GM19025 (cell line): ENCODE data around the gene FCGR3B.
"Not testable (repeated sequence)": the region's sequence is repeated elsewhere in the genome, so short reads cannot be mapped to it uniquely, and the experiment has no call there.

Experiments used
- ATAC-seq: cut with Tn5 transposase; IDR thresholded peaks from one replicate; pipeline ENCODE4 v1.9.1; 2021; ENCODE audit warnings: mild to moderate bottlenecking, low read depth, moderate library complexity; ENCODE audit not compliant: unreplicated experiment

The FCGR3B gene

DNA sequence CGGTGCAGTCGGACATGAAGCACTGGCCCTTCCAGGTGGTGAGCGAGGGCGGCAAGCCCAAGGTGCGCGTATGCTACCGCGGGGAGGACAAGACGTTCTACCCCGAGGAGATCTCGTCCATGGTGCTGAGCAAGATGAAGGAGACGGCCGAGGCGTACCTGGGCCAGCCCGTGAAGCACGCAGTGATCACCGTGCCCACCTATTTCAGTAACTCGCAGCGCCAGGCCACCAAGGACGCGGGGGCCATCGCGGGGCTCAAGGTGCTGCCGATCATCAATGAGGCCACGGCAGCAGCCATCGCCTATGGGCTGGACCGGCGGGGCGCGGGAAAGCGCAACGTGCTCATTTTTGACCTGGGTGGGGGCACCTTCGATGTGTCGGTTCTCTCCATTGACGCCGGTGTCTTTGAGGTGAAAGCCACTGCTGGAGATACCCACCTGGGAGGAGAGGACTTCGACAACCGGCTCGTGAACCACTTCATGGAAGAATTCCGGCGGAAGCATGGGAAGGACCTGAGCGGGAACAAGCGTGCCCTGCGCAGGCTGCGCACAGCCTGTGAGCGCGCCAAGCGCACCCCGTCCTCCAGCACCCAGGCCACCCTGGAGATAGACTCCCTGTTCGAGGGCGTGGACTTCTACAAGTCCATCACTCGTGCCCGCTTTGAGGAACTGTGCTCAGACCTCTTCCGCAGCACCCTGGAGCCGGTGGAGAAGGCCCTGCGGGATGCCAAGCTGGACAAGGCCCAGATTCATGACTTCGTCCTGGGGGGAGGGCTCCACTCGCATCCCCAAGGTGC, 24.2 kb downstream of the FCGR3B start:
- not testable (repeated sequence) for ATAC-seq

DNA sequence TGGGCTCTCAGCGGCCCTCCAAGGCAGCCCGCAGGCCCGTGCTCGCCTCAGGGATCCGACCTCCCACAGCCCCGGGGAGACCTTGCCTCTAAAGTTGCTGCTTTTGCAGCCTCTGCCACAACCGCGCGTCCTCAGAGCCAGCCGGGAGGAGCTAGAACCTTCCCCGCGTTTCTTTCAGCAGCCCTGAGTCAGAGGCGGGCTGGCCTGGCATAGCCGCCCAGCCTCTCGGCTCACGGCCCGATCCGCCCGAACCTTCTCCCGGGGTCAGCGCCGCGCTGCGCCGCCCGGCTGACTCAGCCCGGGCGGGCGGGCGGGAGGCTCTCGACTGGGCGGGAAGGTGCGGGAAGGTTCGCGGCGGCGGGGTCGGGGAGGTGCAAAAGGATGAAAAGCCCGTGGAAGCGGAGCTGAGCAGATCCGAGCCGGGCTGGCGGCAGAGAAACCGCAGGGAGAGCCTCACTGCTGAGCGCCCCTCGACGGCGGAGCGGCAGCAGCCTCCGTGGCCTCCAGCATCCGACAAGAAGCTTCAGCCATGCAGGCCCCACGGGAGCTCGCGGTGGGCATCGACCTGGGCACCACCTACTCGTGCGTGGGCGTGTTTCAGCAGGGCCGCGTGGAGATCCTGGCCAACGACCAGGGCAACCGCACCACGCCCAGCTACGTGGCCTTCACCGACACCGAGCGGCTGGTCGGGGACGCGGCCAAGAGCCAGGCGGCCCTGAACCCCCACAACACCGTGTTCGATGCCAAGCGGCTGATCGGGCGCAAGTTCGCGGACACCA, 25.0 kb downstream of the FCGR3B start:
- not testable (repeated sequence) for ATAC-seq

DNA sequence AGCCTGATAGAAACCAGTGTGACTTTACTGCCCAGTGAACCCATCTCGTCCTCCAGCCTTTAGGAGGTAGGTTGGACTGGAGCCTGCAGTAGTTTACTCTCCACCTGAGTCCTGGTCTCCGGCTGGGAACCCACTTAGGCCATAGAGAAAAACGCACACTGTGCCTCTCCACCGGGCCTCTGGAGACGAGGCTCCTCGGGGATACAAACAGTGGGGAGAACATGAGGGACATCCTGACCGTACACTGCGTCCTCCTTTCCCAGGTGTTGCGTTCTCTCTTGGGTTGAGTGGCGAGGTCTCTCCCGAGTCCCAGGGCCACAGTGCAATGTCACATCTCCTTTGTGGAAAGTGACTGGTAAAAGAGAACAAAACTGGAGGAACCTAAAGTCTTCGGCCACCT, 26.0 kb downstream of the FCGR3B start:
- not testable (repeated sequence) for ATAC-seq

DNA sequence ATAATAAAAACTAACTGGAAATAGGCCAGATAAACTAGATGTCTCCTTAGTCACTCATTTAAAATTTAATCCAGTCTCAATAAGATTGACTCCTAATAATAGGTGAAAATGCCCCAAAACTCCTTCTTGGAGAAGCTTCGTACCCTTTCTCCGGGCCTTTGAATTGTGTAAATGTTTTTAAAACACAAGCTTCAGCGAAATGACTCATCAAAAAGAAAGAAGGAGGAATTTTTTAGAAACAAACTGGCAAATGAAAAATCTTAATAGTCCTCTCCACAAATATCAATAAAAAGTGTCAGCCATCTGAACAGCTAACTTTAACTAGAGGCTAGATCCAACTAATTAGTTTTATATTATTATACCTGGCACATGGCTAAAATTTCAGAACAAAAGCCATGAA, 33.9 kb downstream of the FCGR3B start:
- not testable (repeated sequence) for ATAC-seq

DNA sequence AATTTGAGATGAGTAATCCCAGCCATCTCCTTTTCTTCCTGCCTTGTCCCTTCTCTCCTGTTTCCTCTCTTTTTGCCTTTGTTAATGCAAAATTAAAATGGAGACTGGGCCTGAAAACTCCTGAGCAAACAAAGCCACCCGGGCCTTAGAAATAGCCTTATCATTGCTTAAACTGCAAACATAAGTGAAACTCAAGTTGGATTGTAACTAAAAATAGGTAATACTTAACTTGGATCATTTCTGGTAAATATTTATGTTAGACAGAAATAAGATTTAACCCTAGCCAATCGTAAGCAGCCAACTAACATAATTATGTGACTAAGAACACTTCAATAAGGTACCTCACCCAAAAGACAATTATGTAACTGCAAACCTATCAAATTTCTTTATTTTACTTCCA, 35.4 kb downstream of the FCGR3B start:
- ATAC-seq: not testable (repeated sequence)

DNA sequence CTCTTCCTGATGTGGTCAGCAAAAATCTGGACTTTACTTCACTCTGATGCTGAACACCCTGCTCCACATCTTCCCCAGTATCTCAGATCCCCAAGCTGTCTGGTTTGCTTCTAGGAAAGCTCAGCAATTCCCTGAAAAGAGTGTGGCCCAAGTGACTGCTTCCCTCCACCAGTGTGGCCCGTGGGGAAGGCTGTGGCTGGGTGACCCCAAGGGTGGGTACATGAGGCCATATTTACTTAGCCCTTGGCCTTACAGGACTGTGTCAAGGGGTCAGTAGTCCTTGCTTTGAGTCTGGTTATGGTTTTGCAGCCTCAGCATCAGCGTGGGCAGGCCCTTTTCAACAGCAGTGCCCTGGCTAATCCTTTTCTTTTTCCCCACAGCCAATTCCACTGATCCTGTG, 35.8 kb downstream of the FCGR3B start:
- not testable (repeated sequence) for ATAC-seq

DNA sequence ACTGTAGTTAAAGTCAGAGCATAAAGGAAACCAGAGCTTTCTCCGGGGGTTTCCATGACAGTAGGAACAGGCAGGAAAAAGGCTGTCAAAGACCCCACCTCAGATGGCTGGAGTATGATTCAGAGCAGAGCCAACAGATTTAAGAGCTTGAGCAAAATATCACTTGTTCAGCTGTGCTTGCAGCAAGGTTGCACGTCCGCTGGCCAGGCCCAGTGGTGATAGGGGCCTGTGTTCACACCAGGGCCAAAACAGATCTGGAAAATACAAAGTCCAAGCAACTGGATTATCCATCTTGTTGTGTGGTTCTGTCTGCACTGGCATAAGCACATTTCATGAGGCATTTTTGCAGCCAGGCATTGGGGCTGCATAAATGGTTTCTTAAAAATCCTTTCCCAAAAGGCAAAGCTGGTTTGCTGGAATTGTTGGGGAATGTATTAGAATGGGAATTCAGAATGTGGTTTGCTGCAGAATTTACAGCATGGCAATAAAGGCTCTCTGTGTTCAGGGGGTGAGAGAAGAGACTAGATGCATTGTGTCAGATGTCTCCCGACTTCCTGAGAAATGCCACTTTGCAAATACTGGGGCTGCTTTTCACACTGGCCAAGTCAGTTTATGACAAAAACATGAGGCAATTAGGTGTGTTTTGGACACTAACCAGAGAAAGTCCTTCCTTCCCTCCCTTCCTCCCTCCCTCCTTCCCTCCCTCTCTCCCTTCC, 36.5 kb downstream of the FCGR3B start:
- not testable (repeated sequence) for ATAC-seq

DNA sequence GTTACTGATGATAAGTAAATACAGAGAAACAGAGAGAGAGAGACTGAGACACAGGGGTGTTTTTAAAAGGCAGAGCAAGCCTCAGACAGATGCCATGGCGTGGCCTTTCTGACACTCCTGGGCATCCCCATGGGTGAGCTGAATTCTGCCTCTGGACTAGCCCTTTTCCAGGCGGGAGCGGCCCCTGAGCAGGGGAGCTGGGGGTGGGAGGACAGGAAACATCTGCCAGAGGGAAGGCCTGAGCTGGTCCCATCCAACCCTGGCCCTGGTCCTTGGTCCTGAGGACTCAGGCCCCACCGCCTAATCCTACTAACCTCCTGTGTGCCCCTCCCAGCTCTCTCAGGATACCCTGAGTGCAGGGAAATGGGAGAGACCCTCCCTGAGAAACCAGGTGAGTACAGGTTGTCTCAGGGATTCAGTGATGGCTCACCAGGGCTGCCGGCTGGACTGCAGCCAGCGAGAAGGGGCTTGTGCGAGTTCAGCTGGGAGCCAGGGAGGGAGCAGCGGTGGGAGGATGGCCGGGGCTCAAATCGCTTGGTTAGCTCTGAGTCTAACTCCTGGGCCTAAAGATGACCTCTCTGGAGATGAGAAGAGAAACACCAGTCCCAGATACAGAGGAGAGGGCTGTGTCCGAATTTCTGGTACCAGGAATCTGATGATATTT, 37.8 kb downstream of the FCGR3B start:
- ATAC-seq: not testable (repeated sequence)

DNA sequence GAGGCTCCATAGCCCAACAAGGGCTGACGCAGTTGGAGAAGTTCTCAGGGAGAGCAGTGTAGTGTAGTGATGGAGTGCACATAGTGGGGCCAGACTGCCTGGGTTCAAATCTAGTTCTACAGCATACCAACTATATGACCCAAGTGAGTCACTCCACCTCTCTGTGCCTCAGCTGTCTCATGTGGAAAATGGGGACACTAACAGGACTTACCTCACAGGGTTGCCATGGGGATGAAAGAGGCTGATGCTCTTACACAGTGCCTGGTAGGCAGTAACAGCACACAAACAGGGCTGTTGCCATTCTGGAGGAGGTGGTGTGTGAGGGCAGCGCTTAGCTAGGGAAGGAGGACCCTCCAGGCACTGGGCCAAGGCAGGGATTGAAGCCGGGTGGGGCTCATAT, 38.4 kb downstream of the FCGR3B start:
- ATAC-seq: not testable (repeated sequence)

DNA sequence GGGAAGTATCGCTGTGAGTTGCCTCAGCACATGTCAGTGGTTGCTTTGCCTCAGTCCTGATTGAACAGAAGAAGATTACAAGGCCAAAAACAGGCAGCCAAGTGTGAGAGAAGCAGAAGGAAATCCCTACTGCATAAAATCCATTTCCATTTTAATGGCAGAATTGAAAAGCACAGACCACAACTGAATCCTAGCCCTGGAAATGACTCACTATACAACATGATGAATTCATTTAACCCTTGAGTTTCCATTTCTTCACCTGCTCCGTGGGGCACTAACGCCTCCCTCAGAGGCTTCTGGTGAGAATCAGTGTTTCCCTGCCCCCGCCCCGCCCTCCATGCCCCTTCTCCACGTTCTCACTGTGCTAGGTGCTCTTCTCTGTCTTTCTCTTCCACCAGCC, 41.1 kb downstream of the FCGR3B start:
- not testable (repeated sequence) for ATAC-seq

DNA sequence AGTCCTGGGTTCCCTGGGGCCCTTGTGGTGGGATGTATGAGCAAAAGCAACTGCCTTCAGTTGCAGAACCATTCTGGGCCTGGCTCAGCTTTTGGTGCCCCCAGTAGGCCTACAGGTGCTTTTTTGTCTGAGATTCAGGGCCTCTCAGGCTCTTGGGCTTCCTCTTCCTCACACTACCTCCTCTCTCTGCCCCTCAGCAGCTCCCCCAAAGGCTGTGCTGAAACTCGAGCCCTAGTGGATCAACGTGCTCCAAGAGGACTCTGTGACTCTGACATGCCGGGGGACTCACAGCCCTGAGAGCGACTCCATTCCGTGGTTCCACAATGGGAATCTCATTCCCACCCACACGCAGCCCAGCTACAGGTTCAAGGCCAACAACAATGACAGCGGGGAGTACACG, 41.6 kb downstream of the FCGR3B start:
- not testable (repeated sequence) for ATAC-seq

DNA sequence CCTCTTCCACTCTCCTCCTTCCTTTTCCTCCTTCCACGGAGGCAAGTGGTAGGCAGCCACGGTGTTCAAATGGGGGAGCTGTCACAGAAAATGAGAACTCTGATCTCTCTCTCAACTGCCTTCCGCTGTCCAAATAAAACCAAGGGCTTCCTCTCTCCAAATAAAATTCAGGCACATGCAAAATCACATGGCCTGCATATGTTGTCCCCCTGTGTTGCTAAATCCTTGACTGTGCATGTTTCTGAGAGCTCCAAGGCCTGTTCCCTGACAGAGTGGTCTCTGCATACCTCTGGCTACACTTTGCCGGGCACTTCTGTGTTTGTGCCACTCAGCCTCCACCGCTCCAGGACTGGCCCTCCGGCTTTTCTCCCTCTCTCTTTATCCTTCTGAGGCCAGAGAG, 42.4 kb downstream of the FCGR3B start:
- ATAC-seq: not testable (repeated sequence)

DNA sequence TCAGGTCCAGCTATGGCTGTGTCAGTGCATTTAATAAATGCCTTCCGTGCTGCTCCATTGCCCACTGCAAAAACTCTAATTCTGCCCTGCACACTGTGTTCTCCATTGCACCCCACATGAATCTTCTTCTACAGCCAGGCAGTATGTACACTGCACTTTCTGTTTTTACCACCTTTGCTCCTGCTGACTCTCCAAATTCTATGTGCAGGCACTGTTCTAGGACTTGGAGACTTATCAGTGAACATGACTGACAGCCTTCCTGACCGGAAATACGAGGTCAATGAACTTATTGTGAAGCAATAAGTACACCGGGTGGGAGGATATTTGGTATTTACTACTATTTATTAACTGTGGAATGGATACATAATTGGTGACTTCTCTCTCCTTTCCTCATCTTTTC, 48.1 kb downstream of the FCGR3B start:
- not testable (repeated sequence) for ATAC-seq

DNA sequence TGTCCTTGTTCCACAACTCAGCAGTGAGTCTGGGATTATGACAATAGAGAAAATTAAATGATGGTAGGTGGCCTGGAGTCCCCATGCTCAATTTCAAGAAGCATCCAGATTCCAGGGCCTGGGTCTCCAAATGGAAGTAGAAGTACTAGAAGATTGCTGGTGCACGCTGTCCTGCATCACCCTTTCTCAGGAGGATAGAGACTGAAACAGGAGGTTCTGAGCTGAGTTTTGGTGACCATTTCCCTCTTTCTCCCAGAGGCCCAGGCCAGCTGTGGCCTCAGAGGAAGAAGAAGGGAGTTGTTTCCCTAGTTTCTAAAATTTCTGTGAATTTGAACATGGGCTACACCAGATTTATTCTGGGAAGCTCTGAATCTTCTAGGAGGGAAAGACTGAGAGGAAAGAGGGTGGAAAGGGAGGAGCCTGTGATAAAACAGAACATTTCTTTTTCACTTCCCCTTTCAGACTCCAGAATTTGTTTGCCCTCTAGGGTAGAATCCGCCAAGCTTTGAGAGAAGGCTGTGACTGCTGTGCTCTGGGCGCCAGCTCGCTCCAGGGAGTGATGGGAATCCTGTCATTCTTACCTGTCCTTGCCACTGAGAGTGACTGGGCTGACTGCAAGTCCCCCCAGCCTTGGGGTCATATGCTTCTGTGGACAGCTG, 50.0 kb downstream of the FCGR3B start:
- peak; percentile 75 for ATAC-seq

DNA sequence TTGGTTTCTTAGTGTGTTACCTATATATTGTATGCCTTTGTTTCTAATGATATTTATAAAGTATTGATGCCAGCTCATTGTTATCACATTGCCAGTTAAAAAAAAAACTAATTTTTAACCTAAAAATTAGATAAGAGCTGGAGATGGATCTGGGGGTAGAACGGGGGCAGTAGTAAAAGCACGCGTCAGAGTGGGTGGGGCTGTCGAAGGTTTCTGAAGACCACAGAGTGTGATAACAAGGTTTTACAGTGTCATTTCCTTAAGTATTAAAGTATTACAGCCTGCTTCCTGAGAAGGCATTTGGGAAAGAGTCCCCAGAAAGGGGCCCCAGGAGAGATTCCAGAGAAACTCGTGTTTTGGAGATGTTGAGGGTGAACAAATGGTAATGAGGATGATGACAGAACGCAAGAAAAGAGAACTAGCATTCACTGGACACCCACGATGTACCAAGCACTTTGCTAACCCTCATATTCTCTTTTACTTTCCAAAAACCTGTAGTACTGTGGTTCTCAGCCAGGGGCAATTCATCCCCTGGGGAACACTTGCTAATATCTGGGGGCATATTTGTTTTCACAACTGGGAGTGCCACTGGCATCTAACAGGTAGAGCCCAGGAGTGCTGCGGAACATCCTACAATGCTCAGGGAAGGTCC, 51.0 kb downstream of the FCGR3B start:
- ATAC-seq: not testable (repeated sequence)

DNA sequence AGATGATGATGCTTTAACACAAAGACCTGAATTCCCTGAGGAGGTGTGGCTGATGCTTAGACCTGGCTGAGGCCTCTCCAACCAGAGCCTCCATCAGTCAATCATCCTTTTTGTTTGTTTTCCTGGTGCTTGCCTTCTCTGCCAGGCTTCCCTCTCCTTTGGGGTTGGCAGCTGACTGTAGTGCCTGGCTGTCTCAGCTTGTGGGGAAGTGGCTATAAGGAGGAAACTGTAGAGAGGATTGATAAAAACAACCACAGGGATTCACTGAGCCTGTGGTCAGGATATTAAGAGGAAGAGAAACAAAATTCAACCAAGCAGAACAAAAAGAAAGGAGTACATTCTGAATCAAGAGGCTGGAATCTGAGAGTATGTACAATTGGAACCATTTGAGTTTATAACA, 54.3 kb downstream of the FCGR3B start:
- not testable (repeated sequence) for ATAC-seq
